Body of pancreas (tissue), 4 donors: ENCODE data around the gene ZBTB21.

ENCODE experiments used
- POLR2A ChIP-seq, 3 donors: fragments of 450-650 bp; IDR thresholded peaks; one replicate each; pipeline ENCODE4 v1.6.1; 2016; ENCODE audit warnings: antibody characterized with exemption in 3 of 3, mild to moderate bottlenecking in 2 of 3
- TF ChIP-seq, protein P1 (sequence below), 7 experiments: fragments of 450-650 bp in 4 of 7; fragments of 200-600 bp in 3 of 7; sonication (generic) in 3 of 7; IDR thresholded peaks; one replicate each; pipeline ENCODE4 v1.5.1; 2016 to 2019; ENCODE audit warnings: antibody characterized with exemption in 7 of 7

DNA sequence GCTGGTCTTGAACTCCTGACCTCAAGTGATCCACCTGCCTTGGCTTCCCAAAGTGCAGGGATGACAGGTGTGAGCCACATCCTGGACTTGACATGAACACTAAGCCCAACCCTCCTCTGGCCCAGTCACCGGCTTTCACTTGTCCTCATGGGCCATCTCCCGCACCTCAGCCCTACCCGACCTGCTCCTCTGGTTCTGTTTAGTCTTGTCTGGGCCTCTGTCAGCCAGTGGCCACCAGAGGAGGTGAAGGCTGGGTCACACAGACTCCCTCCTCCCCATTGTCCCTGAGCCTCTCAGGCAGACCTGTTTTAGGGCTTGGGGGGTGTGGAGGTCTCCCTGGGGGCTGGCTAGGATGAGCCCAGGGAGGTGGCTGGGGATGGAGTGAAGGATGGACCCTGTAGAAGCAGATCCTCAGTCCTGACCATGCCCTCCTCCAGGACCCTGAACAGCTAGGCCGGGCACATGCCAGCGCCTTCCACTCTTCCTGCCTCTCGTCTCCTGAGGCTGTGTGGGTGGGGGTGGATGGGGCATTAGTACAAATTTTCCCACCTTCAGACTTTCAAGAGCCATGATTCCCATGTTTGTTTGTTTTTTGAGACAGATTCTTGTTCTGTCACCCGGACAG is 34.8 kb upstream of the ZBTB21 start:
- TF ChIP-seq, protein P1, sequence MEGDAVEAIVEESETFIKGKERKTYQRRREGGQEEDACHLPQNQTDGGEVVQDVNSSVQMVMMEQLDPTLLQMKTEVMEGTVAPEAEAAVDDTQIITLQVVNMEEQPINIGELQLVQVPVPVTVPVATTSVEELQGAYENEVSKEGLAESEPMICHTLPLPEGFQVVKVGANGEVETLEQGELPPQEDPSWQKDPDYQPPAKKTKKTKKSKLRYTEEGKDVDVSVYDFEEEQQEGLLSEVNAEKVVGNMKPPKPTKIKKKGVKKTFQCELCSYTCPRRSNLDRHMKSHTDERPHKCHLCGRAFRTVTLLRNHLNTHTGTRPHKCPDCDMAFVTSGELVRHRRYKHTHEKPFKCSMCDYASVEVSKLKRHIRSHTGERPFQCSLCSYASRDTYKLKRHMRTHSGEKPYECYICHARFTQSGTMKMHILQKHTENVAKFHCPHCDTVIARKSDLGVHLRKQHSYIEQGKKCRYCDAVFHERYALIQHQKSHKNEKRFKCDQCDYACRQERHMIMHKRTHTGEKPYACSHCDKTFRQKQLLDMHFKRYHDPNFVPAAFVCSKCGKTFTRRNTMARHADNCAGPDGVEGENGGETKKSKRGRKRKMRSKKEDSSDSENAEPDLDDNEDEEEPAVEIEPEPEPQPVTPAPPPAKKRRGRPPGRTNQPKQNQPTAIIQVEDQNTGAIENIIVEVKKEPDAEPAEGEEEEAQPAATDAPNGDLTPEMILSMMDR (IDR thresholded peaks at IDR 0.05): no peak
- TF ChIP-seq POLR2A (IDR thresholded peaks at IDR 0.05): no peak
